Testis (tissue), 3 donors: Measurements from ENCODE around the gene CAPN5. TPM values are rescaled to one million over a fixed set of nuclear protein-coding genes. Genes with fewer than 3 reads are reported as not detected.

ENCODE experiments used
- DNase-seq: peaks from one replicate; pipeline ENCODE4 v3.0.0-alpha.2; 2019
- H3K27ac ChIP-seq, 2 donors: fragments of 200-600 bp; sonication (generic); one replicate each; pipeline ENCODE4 v1.5.1; 2019
- H3K27me3 ChIP-seq: fragments of 200-600 bp; sonication (generic); one replicate; pipeline ENCODE4 v1.5.1; 2019
- H3K36me3 ChIP-seq: fragments of 200-600 bp; sonication (generic); one replicate; pipeline ENCODE4 v1.5.1; 2017; ENCODE audit warnings: low read depth; ENCODE audit errors: missing control alignments
- H3K4me1 ChIP-seq: fragments of 200-600 bp; sonication (generic); one replicate; pipeline ENCODE4 v1.5.1; 2019
- H3K4me3 ChIP-seq, 2 donors: fragments of 200-600 bp; sonication (generic); one replicate each; pipeline ENCODE4 v1.5.1; 2017 to 2019
- H3K9me3 ChIP-seq: fragments of 200-600 bp; sonication (generic); one replicate; pipeline ENCODE4 v1.5.1; 2017
- POLR2A ChIP-seq: fragments of 450-650 bp; IDR thresholded peaks from one replicate; pipeline ENCODE4 v1.6.1; 2017; ENCODE audit warnings: antibody characterized with exemption, mild to moderate bottlenecking, moderate library complexity
- WGBS, 2 donors: methylation state at CpG; one replicate each; pipeline ENCODE4 v1.1.5; 2018; 5-methylcytosine and 5-hydroxymethylcytosine counted together
- intact Hi-C: fragments of 100-400 bp; cut with DNase I; formaldehyde crosslinking; loops from one replicate; pipeline ENCODE4 v1.15.1; 2023; ENCODE audit warnings: low total_unique reads
- polyA plus RNA-seq: library from polyadenylated mRNA; stranded (reverse); fragments of 350-450 nt; fragmentation: Illumina TruSeq; extraction: RNeasy Lipid Tissue Mini Kit (QIAGEN cat#74804); gene quantifications from one replicate; pipeline ENCODE4 v1.2.3, GENCODE V29; 2014; ENCODE audit warnings: low read depth, low replicate concordance; ENCODE audit not compliant: insufficient read depth
- total RNA-seq, 2 donors: library from RNA; depleted of rRNA; stranded (reverse); fragments of >200 nt; gene quantifications; one replicate each; pipeline ENCODE4 v1.2.3, GENCODE V29; 2016
- TF ChIP-seq, protein P1 (sequence below), 3 experiments: fragments of 450-650 bp in 2 of 3; fragments of 200-600 bp in 1 of 3; sonication (generic) in 1 of 3; IDR thresholded peaks; one replicate each; pipeline ENCODE4 v1.5.1; 2016 to 2019; ENCODE audit warnings: antibody characterized with exemption in 3 of 3, mild to moderate bottlenecking in 2 of 3, moderate library complexity in 1 of 3

Gene CAPN5
- total and polyA plus RNA-seq, 3 donors from 2014 or later, result 62.3 to 116 (median 102) TPM

DNA sequence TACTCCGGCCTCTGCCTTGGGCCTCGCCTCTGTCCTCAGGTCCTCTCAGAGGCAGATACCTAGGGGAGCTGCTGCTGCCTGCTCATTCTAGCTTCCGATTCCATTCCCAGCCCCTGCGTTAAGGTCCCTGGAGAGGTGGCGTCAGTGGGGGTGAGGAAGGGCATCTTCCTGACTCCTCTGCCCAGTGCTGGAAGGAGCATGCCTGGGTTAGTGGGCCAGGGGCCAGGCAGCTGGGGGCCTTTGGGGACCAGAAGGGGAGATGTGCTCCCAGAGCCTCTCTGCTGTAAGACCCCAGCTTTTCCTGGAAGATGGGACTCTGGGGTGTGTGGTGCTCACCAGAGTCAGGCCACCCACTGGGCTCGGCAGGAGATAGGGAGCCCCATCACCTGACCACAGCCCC, 57.7 kb downstream of the CAPN5 start:
- H3K9me3 ChIP-seq, result no peaks in the 10 kb centered on the region
- no peak for TF ChIP-seq POLR2A
- TF ChIP-seq, protein P1, sequence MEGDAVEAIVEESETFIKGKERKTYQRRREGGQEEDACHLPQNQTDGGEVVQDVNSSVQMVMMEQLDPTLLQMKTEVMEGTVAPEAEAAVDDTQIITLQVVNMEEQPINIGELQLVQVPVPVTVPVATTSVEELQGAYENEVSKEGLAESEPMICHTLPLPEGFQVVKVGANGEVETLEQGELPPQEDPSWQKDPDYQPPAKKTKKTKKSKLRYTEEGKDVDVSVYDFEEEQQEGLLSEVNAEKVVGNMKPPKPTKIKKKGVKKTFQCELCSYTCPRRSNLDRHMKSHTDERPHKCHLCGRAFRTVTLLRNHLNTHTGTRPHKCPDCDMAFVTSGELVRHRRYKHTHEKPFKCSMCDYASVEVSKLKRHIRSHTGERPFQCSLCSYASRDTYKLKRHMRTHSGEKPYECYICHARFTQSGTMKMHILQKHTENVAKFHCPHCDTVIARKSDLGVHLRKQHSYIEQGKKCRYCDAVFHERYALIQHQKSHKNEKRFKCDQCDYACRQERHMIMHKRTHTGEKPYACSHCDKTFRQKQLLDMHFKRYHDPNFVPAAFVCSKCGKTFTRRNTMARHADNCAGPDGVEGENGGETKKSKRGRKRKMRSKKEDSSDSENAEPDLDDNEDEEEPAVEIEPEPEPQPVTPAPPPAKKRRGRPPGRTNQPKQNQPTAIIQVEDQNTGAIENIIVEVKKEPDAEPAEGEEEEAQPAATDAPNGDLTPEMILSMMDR (IDR thresholded peaks at IDR 0.05), result no peak
- H3K36me3 ChIP-seq, result no peaks in the 10 kb centered on the region
- intact Hi-C loops, result loop anchor here (10.0 kb wide), 1 partner anchor 420 kb away; no protein-coding TSS in a partner anchor
- H3K4me3 ChIP-seq, result no peak overlapping the region
- no peaks in the 10 kb centered on the region for H3K27me3 ChIP-seq
- DNase-seq, result no peak
- H3K27ac ChIP-seq, result no peak overlapping the region
- WGBS, 2 donors, result 87 to 92% methylated on average over 6 of the region's 6 CpGs
- peaks cover 21% of the 10 kb centered on the region for H3K4me1 ChIP-seq

DNA sequence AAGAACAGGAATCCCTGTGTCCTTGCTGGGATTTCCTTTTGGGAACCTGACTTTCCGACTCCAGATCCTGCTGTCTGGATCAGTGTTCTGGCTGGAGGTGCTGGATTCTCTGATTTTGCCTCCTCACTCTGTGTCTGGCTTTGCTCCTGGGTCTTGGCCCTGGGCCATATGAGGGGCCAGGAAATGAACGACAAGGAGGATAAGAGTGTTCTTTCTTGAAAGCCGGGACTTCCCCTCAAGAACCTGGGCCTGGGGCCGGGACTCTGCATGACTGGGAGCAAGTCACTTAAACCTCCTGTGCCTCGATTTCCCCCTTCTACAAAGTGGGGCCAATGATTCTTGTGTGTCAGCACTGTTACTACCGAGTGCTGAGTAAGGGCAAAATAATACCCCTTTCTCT, 58.4 kb downstream of the CAPN5 start:
- H3K4me1 ChIP-seq, result peaks cover 24% of the 10 kb centered on the region
- H3K27ac ChIP-seq, result no peak overlapping the region
- H3K4me3 ChIP-seq, result no peak overlapping the region
- intact Hi-C loops, result loop anchor here (5.0 to 10.0 kb wide), 2 partner anchors 57 to 420 kb away; no protein-coding TSS in a partner anchor
- DNase-seq, result no peak
- H3K27me3 ChIP-seq, result no peaks in the 10 kb centered on the region
- WGBS, 2 donors, result 50 to 59% methylated on average over 6 of the region's 6 CpGs
- TF ChIP-seq, protein P1 (IDR thresholded peaks at IDR 0.05), result no peak
- TF ChIP-seq POLR2A, result no peak
- no peaks in the 10 kb centered on the region for H3K9me3 ChIP-seq
- H3K36me3 ChIP-seq, result no peaks in the 10 kb centered on the region

DNA sequence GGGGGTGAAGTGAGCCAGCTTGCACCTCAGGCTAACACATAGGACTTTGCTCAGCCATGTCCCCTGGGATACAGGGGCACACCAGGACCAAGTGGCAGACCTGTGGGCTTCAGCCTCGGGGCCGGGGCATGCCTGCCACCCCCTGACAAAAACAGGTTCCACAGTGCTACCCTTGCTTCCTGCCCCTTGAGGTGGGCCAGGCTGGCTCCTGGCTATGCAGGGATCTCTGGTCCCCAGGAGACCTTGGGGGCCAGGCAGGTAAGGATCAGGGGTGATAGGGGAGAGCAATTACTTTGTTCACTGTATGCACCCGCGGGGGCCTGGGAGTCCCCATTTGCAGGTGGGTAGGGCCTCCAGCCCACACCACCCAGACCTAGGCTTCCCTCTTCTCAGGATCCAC, 58.9 kb downstream of the CAPN5 start:
- H3K4me3 ChIP-seq, result no peak overlapping the region
- intact Hi-C loops, result loop anchor here (5.0 to 10.0 kb wide), 2 partner anchors 57 to 419 kb away; no protein-coding TSS in a partner anchor
- DNase-seq, result no peak
- no peaks in the 10 kb centered on the region for H3K27me3 ChIP-seq
- WGBS, 2 donors, result 62 to 70% methylated on average over 3 to 4 of the region's 4 CpGs
- H3K4me1 ChIP-seq, result peaks cover 29% of the 10 kb centered on the region
- no peaks in the 10 kb centered on the region for H3K36me3 ChIP-seq
- TF ChIP-seq, protein P1 (IDR thresholded peaks at IDR 0.05), result no peak
- TF ChIP-seq POLR2A, result no peak
- H3K27ac ChIP-seq, result no peak overlapping the region
- no peaks in the 10 kb centered on the region for H3K9me3 ChIP-seq

DNA sequence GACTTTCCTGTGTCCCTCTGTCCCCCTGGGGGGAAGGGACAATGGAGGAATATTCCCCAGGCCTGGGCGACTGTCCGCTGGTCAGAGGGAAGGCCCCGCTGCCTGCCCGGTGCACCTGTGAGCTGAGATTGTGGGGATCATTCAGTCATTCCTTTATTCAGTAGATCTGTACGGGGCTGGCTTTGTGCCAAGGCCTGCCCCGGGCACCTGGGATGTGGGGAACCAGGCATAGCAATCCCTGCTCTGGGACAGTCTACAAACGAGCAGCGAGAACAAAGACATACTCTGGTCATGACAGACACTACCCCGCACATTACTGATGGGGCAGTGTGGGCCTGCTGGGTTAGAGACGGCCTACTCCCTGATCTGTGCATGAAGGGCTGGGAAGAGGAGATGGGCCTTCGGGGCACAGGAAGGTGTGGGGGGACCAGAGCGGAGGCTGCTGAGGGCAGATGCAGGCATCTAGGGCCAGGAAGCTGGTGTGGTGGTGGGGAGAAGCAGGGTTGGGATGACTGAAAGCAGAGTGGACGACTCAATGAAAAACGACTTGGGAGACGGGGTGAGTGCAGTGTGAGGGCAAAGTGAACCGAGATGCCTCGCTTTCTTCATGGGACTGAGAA, 59.5 kb downstream of the CAPN5 start:
- WGBS, 2 donors, result 68 to 70% methylated on average over 17 of the region's 17 CpGs
- no peak for DNase-seq
- H3K4me3 ChIP-seq, result no peak overlapping the region
- no peaks in the 10 kb centered on the region for H3K9me3 ChIP-seq
- intact Hi-C loops, result loop anchor here (5.0 to 10.0 kb wide), 2 partner anchors 56 to 419 kb away; no protein-coding TSS in a partner anchor
- no peaks in the 10 kb centered on the region for H3K27me3 ChIP-seq
- no peaks in the 10 kb centered on the region for H3K36me3 ChIP-seq
- H3K4me1 ChIP-seq, result peaks cover 34% of the 10 kb centered on the region
- H3K27ac ChIP-seq, result no peak overlapping the region
- no peak for TF ChIP-seq POLR2A
- TF ChIP-seq, protein P1 (IDR thresholded peaks at IDR 0.05), result no peak

DNA sequence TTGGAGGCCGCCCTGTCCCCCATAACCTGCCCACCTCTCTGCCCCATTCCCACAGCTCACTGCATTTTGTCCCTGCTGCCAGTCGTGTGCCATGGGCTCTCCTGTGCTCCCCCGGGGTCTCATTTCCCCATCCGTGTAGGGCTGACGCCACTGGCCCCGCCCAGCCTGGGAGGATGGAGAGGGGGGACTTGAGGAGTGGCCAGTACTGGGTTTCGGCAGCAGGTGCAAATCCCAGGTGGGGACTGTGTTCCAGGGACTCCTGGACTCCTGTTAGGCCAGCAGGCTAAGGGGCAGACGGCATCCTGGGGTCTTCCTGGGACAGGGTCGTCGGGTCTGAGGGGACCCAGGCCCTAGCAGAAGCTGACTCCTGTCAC, 60.1 kb downstream of the CAPN5 start:
- TF ChIP-seq, protein P1 (IDR thresholded peaks at IDR 0.05), result no peak
- no peak for TF ChIP-seq POLR2A
- Histone ChIP-seq H3K36me3 (no peaks in the 10 kb centered on the region), H3K4me3 (peak overlapping the region; percentile 6 to 42), H3K4me1 (peaks cover 40% of the 10 kb centered on the region), H3K27ac (peak overlapping the region in 1 of 2 donors; percentile 6), H3K27me3 (no peaks in the 10 kb centered on the region), H3K9me3 (no peaks in the 10 kb centered on the region)
- WGBS, 2 donors, result 20 to 29% methylated on average over 3 to 10 of the region's 10 CpGs
- intact Hi-C loops, result loop anchor here (5.0 to 10.0 kb wide), 2 partner anchors 55 to 418 kb away; no protein-coding TSS in a partner anchor
- DNase-seq, result no peak
